ENCODE data around the gene KLF13. TPM values are rescaled to one million over a fixed set of nuclear protein-coding genes. Genes with fewer than 3 reads are reported as not detected.

KLF13 gene
- total and polyA plus RNA-seq, 2 experiments from 2014 or later = 15.1 to 35.7 TPM

GRCh38 chr15:31379042-31379441 is 52.4 kb downstream of the KLF13 start:
- no peaks in the 10 kb centered on the region for H3K36me3 ChIP-seq
- H3K27ac ChIP-seq = peak overlapping the region; percentile 45
- H3K27me3 ChIP-seq = no peaks in the 10 kb centered on the region
- peaks cover 22% of the 10 kb centered on the region for H3K4me1 ChIP-seq (ENCODE audit: low read depth)
- no peaks in the 10 kb centered on the region for H3K9me3 ChIP-seq (ENCODE audit: low read depth)
- no peak overlapping the region for H3K4me3 ChIP-seq
- no peak for DNase-seq (ENCODE audit: low read depth in 1 of 2, low spot score in 1 of 2)
- TF ChIP-seq CTCF (IDR thresholded peaks at IDR 0.05; ENCODE audit: low read depth, low read length) = no peak

GRCh38 chr15:31379577-31379976 is 52.9 kb downstream of the KLF13 start:
- H3K27me3 ChIP-seq = no peaks in the 10 kb centered on the region
- no peak overlapping the region for H3K4me3 ChIP-seq
- H3K9me3 ChIP-seq (ENCODE audit: low read depth) = no peaks in the 10 kb centered on the region
- H3K36me3 ChIP-seq = no peaks in the 10 kb centered on the region
- peaks cover 22% of the 10 kb centered on the region for H3K4me1 ChIP-seq (ENCODE audit: low read depth)
- DNase-seq (ENCODE audit: low read depth in 1 of 2, low spot score in 1 of 2) = no peak
- H3K27ac ChIP-seq = peak overlapping the region; percentile 45
- TF ChIP-seq CTCF (IDR thresholded peaks at IDR 0.05; ENCODE audit: low read depth, low read length) = no peak

GRCh38 chr15:31381801-31382712 is 55.4 kb downstream of the KLF13 start:
- no peaks in the 10 kb centered on the region for H3K9me3 ChIP-seq (ENCODE audit: low read depth)
- no peaks in the 10 kb centered on the region for H3K27me3 ChIP-seq
- no peak overlapping the region for H3K4me3 ChIP-seq
- TF ChIP-seq CTCF (IDR thresholded peaks at IDR 0.05; ENCODE audit: low read depth, low read length) = no peak
- H3K36me3 ChIP-seq = no peaks in the 10 kb centered on the region
- DNase-seq (ENCODE audit: low read depth in 1 of 2, low spot score in 1 of 2) = no peak
- H3K27ac ChIP-seq = no peak overlapping the region
- peaks cover 13% of the 10 kb centered on the region for H3K4me1 ChIP-seq (ENCODE audit: low read depth)

GRCh38 chr15:31382713-31383045 is 56.0 kb downstream of the KLF13 start:
- no peak overlapping the region for H3K4me3 ChIP-seq
- peaks cover 11% of the 10 kb centered on the region for H3K4me1 ChIP-seq (ENCODE audit: low read depth)
- no peaks in the 10 kb centered on the region for H3K9me3 ChIP-seq (ENCODE audit: low read depth)
- DNase-seq (ENCODE audit: low read depth in 1 of 2, low spot score in 1 of 2) = no peak
- H3K36me3 ChIP-seq = no peaks in the 10 kb centered on the region
- no peak for TF ChIP-seq CTCF (IDR thresholded peaks at IDR 0.05; ENCODE audit: low read depth, low read length)
- H3K27me3 ChIP-seq = no peaks in the 10 kb centered on the region
- H3K27ac ChIP-seq = peak overlapping the region; percentile 22

- Histone ChIP-seq H3K36me3 (no peaks in the 10 kb centered on the region), H3K27ac (peak overlapping the region; percentile 22), H3K9me3 (ENCODE audit: low read depth) (no peaks in the 10 kb centered on the region), H3K4me3 (no peak overlapping the region), H3K27me3 (no peaks in the 10 kb centered on the region), H3K4me1 (ENCODE audit: low read depth) (peaks cover 15% of the 10 kb centered on the region)
- no peak for TF ChIP-seq CTCF (IDR thresholded peaks at IDR 0.05; ENCODE audit: low read depth, low read length)
- no peak for DNase-seq (ENCODE audit: low read depth in 1 of 2, low spot score in 1 of 2)
These were observed 56.5 kb downstream of the KLF13 start for GRCh38 chr15:31383139-31383538.

Data from cardiac muscle cell (in vitro differentiated cells and primary cell).